Stimulated activated CD8-positive, alpha-beta memory T cell treated with anti-CD3 and anti-CD28 coated beads, Interleukin-7, amount 100 ng/mL, for 1 hour (primary cell): ENCODE results near the gene GPR15.

Experiments
- DNase-seq, 2 donors: peaks; one replicate each; pipeline ENCODE4 v3.0.0-alpha.2; 2020; ENCODE audit warnings: low read depth in 2 of 2

GPR15 gene

DNA sequence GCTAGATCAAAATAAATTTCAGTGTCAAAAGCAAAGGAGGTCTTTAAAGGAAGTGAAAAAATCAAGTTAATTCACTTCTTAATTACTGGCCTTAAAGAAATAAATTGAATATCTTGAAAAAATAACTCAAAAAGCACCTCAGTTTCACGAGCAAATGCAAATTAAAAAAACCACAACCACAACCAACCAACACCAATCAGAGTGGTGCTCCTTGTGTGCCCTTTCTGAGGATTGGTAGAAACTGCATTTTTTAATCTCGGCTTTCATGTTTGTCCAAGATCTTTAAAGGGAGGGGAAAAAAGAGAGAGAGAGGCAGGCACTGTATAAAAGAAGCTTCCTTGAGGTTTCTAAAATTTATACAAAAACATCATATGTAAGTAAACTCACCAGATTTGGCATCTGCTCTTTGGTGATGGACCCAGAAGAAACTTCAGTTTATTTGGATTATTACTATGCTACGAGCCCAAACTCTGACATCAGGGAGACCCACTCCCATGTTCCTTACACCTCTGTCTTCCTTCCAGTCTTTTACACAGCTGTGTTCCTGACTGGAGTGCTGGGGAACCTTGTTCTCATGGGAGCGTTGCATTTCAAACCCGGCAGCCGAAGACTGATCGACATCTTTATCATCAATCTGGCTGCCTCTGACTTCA lies at the start of gene GPR15:
TSS of gene GPR15 (plus strand) at position 357 of the 653 bp plus-strand sequence. CDS start at position 413, 56 bp downstream.
- no peak for DNase-seq

DNA sequence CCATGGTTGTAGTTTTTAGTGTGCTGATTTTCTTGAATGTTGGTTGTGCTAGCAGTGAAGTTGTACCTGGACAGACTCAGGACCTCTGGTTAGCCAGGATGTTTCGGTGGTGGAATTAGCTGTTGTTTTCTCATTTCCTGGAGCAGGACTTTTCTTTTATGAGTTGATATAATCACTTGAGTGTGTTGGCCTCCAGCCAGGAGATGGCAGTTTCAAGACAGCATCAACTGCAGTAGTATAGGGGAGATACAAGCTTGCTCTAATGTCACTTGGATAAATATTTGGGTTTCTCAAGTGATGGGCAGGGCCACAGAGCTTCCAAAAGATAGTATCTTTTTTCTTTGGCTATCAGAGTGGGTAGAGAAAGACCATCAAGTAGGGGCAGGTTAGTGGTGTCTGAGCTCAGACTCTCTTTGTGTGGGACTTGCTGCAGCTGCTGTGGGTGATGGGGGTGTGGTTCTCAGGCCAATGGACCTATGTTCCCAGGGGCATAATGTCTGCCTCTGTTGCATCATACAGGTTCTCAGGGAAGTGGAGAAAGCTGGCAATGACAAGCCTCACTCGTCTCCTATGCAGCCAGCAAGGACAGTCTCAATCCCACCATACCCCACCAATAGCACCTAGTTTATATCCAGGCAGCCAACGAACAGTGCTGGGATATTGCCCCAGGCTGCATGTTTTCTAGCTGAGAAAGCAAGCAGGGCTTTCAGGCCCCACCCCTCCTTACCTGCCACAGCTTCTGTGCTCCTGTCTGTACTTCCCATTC lies 48.9 kb upstream of the GPR15 start:
- DNase-seq: no peak

DNA sequence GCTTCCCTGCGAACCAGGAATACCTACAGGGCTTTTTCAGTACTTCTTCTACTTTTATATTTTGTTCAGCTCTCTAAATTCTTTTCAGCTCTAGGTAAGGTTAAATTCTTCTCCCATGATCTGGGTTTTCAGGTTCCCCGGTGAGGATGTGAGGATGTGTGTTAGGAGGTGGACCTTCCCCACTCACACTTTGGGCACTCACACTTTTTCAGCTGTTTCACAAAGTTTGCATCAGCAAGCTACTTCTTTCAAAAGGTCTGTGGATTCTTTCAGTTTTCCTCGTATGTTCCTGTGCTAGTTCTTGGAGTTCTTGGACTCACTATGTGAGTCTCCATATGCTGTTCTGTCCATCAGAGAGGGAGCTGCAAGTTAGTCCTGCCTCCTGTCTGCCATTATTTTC lies 48.2 kb upstream of the GPR15 start:
- DNase-seq: no peak

DNA sequence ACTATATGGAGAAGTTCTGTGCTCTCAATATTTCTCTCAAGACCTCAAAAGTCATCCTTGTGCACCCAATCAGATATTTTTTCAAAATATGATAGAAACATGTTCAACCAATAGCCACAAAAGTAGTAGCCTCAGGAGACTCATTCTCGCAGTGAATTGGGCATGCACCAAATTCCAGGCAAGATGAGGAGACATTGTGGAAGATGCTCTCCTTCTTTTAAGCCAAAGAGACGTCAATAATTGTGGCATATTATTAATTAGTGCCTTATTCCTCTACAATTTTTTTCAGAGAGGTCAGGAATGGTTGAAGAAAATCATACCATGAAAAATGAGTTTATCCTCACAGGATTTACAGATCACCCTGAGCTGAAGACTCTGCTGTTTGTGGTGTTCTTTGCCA lies 34.4 kb upstream of the GPR15 start, which contains the start of gene OR5K2:
TSS of gene OR5K2 (plus strand) at position 301 of the 400 bp plus-strand sequence. CDS start at position 301, 0 bp downstream.
- no peak for DNase-seq

DNA sequence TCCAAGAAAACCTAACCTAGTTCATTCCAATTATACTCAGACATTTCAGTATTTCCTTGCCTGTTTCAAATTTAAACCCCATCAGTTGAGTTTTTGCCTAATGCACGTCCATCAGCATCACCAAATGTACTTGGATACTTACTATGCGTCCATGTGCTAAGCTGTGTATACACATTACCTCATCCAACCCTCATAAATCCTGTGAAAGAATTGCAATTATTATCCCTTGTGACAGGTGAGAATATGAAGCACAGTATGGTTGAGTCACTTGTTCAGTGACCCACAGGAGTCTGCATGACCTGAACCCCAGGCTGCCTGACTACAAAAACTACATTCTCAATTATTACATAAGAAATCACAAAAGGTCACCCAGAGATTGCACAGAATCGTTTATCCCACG lies 31.8 kb upstream of the GPR15 start:
- DNase-seq: no peak

DNA sequence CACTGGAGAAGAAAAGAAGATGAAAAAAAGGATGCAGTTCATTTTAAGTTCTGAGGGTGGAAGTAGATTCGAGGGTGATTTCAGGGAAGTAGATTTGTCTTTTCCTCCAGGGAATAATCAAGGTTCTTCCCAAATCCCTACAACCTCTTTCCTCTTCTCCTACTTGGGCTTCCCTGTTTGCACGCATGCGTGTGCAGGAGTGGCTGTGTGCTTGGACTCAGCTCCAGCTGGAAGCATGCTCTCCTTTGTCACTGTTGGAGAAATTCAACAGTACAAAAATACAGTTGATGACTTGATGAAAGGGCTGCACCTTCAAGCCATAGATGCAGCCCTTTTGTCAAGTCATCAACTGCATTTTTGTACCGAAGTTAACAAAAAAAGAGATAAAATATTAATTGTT lies 30.5 kb upstream of the GPR15 start:
- no peak for DNase-seq

DNA sequence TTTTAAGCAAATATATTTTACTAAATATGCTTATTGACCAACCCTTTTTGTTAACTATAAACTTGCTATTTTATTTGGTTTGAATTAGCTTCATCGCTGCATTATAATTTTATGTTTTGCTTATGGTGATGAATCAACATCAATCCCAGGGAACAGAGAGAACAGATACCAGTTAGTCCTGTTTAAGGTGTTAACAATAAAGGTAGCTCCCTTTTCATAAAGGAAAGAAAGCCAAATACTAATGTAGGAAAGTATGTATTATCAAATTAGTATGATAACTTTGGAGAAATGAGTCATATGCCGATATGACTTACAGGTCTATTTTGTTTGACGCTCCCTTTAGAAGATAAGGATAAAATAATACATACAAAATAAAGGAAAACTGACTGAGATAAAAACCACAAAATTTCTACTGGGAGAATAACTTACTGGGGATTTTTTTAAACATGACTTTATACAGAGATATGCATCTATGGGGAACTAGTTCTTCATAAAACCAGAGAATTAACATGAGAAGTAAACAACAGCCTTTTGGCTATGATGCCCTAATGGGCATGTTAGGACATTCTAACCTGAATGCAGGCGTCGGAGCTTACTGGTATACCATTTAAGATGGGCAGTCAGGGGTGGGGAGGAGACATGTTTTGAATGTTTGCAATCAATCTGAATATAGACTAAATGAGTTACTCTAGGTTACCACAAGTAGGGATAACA lies 29.8 kb upstream of the GPR15 start:
- DNase-seq: no peak

DNA sequence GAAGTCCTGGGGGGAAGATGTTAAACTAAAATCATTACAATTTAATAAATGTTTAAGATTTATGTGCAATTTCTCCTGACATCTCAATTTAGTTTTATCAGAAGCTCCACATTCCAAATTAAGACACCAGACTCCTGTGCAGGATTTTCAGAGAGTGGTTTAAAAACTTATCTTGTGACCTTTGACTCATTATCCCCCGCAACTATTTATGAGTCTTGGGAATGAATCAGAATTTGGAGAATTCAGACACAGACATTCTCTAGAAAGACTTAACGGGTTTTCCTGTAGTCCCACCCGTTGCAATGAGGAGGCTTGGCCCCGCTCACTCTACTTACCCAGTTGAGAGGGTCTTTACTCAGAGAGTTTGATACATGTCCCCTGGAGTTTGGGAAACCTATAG lies 27.2 kb upstream of the GPR15 start:
- no peak for DNase-seq

DNA sequence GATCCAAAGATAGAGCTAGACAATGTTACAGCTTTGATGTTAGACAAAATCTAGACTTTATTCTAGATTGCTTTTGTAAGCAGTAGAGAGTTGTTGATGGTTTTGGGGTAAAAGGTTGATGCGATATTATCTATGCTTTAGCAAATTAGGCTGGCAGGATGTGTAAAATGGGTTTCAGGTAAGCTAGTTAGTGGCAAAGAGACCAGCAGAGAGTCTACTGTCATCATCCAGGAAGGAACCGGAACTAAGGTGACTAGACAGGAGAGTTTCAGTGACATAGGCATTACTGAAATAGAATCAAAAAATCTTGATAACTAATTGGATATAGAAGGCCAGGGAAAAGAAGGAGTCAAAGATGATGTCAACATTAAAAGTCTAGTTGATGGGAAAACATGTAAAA lies 23.2 kb upstream of the GPR15 start:
- DNase-seq: no peak

DNA sequence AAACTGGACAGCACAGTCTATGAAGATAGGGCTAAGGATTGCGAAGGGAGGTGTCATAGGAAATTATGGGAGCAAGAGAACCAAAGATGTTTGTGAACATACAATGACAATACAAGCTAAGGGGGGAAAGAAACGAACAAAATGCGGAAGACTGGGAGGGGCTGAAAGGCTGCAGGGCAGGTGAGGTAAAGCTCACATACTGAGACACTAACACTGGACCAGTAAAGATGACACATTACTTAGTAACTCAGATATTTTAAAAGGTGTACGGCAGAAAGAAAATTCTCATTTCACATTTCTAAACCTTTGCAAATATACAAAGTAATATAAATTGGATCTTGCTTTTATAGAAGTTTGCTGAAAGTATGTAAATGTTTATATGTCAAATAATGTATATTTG lies 19.2 kb upstream of the GPR15 start:
- DNase-seq: no peak

DNA sequence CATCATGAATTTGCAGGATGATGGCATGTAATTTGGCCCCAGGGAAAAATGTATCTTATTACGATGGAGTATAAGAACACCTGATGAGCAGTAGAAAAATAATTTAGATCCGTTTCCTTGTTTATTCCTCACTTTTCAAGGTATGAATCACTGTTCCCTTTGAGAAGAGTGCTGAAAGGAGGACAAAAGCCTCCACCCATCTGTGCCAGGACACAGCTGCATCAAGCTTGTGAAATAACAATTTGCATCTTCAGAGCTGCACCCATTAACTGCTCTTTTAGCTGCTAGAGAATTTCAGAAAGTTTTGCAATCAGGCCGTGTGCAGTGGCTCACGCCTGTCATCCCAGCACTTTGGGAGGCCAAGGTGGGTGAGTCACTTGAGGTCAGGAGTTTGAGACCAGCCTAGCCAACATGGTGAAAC lies 18.7 kb upstream of the GPR15 start:
- DNase-seq: no peak

DNA sequence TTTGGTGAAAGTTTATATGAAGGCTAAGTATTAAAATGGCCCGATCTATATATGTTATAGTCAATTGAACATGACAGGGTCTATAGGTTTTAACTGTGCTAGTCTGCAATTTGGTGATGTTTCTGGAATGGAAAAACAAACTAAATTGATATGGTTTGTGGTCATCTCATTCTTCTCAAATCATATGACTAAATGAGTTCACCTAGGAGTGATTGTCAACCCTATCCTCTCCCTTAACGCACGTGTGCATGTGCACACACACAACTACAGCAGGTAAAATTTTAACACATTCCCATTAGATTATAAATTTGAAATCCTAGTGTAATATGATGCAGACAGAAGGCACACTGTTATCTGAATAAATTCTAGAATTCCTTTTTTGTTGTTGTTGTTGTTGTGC lies 18.0 kb upstream of the GPR15 start:
- DNase-seq: no peak

DNA sequence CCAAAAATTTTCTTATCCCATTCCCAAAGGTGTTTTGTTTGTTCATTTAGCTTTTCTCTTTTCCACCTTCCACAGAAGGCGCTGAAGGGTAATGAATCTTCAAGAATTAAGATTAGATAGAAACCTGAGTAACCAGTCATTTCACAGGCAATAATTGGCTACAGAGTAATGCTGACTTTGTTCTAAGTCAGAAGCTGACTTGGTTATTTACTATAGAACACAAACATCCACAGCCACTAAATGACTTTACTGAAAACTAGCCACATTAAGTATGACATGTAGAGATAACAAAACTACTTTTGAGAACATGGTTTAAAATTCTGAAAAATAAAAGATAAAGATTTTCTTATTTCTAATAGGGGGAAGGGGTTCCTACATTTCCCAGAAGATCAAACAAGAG lies 16.8 kb upstream of the GPR15 start:
- DNase-seq: no peak

DNA sequence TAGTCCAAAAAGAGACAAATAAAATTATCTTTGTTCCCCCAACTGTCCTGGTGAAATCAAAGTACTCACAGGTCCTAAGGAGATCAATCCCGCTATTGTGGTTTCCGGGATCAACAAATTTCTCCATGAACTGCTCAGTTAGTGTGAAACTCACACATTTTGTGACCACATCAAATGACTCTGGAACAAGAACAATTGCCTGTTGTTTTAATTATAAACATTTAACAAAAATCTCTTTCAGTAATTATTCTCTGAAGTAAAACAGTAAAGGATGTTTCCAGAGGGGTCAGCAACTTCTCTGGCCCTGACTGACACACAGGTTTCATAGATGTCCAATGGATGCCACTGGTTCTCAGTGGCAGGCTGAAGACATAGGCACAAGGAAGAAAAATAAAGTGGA lies 13.0 kb upstream of the GPR15 start:
- no peak for DNase-seq

DNA sequence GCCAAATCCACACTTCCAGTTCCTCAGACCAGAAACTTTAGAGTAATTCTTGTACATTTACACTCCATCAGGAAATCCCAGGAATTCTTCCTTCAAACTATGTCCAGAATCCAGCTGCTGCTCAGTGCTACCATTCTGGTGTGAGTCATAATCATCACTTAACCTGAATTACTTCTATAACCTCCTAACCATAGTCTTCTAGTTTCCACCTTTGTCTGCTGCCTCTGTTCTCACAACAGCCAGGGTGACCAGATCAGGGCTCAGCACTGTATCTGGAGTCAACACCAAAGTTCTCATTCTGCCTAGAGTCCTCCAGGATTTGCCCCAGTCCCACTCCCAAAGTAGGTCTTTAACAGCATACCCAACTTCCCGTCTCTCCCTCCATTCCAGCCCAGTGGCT lies 12.4 kb upstream of the GPR15 start:
- DNase-seq: no peak

DNA sequence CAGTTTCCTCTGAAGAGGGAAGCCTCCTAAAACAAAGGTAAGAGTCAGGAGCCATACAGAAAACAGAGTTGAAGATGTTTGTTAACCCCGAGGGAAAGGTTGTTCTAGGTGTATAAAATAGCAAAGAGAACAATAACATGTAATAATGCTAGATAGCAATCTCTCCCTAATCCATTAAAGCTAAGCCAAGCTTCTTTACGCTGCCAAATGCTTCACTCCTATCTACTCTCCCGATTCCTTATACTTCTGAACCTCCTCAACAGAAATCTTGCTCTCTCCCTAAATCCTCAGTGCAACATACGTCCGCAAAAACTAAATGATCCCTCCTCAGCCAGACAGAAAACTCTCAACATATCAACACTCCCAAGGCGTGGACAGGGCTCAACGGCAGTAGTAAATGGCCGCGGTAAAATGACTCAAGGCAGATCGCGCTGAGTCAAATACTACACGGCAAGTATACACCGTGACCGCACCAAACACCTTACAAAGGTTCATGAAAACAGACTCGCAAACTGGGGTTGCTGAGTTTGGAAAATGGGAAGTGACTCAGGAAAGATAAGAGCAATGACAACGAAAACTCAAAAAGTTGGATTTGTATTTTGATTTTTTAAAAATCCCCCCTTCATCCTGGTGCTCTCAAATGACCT lies 9.8 kb upstream of the GPR15 start:
- peak; percentile 14 to 22 for DNase-seq

DNA sequence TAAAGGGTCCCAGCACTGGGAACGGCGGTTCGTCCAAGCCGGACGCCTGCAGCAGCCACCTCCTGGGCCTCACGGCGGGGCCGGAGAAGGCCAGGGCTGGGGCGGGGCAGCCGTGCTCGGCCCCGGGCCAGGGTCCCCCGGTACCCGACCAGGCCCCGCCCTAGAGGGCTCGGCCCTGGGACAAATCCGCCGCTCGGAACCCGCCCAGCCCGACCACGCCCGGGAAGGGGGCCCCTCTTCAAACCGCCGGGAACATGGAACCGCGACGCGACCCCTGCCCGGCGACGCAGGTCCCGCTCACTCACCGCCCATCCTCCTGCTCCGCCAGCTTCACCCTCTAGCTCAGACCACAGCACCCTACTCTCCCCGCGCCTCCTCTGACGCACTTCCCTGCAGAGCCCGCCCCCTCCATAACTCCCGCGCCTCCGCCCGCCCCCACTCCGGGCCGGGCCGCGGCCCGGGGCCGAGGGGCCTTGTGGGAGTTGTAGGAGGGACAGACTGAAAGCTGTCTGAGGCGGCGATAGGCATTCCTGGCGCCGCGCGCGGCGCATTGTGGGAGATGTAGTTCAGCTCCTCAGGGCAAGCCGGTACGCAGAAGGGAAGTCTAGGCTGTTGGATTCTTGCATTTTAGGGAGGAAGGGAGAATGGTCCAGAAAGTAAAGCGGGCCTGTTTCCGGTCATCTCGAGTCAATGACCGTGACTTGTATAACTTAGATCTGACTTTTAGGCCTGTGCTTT lies 9.1 kb upstream of the GPR15 start, which contains the start of gene CLDND1:
TSS of gene CLDND1 (minus strand) at position 359 of the 738 bp plus-strand sequence. CDS start 1,478 bp downstream, outside the sequence.
- peak; percentile 86 to 88 for DNase-seq

DNA sequence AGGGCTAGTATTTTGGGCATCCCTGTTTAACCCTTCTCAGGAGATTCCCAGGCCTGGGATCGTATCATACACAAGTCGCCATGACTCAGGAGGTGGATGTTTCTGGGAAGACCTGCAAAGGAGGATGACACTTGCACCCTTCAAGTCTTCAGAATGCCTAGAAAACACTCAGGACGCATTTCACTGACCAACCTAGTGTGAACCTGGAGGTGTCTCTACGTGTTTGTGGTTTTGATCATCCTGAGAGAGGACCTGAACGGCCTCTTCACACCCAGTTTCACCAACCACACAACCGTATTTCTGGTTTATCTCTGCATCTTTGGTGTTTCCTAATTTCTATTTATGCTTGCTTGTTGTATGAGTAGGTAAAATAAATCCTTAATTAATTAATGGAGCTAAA lies 6.3 kb upstream of the GPR15 start:
- no peak for DNase-seq

DNA sequence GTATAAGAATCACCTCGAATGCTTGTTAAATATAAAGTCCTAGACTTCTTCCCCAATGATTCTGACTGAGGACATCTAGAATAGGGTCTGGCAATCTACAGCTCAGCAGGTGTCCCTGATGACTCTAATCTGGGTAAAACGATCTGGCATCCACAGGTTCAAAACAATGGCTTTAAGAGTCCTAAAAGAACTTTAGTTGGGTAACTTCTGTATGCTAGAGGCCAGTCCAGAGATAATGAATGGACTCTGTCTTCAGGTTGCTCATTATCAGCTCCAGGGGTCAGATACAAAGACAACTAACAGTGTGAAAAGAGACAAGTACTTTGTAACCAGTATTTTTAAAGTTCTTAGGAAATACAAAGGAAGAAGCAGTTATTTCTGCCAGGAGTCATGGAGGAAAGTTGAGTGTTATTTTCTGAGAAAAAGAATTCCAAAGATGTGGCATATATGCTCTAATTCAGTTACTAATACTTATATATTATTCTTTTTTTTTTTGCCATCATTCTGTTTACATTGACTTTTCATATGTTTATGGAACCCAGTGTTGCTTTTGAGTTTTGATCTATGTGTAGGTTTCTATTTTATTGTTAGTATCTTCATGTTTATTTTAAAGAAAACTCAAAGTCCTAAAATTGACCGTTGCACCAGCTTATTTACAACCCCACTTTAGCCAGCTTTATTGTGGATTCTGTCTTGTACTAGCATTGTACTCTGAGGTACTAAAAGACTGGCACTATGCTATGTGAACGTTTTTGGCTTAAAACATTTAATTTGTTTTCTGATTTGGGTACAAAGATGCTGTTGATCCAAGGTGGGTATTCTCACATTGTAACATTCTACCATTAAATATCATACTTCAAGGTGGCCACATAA lies 3.1 kb upstream of the GPR15 start:
- no peak for DNase-seq

DNA sequence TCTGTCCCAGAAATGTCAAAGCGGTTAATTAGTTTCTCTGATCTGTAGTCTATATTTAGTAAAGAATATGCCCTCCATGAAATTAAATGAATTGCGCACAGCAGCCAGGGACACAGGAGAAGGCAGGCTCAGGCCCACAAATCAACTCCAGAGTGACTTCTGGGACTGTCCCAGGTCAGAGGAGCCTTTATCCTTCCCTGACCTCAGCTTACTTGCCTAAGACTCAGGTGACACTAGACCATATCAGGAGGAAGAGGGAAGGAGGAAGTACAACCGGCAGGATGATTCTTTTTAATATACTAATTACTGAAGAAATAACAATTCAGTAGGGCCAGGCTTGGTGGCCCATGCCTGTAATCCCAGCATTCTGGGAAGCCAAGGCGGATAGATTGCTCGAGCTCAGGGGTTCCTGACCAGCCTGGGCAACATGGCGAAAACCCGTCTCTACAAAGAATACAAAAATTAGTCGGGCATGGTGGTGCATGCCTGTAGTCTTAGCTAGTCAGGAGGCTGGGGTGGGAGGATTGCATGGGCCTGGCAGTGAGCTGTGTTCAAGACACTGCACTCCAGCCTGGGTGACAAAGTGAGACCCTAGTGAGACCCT lies 1.8 kb upstream of the GPR15 start:
- no peak for DNase-seq
